NCI-H446 treated with DMSO at 0.1 percent for 48 hours (cell line): ENCODE measurements around the gene B4GALNT3.
A peak's percentile ranks its signal among the peaks of the same experiment; 100 is the strongest.

Experiments
- DNase-seq: peaks from one replicate; lab custom pipeline; 2025; lab: John Stamatoyannopoulos, UW

B4GALNT3 gene

GRCh38 chr12:593396-594270, 133.9 kb downstream of the B4GALNT3 start:
- DNase-seq: no peak

DNA sequence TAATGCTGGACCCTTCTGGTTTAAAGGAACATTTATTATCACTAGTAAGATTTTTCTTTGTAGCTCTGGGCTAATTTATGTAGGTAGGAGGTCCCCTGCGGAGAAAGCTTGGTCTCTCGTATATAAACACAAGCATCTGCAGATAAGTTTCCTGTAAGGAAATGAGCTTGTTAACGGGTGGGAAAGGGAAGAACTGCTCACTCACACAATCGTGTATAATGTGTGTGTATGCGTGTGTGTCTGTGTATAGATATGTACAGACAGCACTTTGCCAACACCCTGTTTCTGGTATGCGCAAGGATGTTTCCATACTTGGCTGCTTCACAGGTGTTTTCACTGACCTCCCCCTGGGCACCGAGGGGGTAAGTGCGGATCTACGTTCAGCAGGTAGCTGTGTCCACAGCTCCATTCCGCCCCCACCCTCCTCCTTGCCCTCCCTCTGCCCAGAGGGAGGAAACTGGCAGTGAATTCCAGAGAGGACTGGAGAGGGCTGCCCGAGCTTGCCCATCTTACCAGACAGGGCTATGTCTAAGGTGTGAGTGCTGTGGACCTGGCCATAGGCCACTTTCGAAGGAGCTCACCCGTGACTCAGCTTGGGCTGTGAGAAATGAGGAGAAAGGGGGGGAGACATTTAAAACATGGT, 138.3 kb downstream of the B4GALNT3 start:
- DNase-seq: no peak

- no peak for DNase-seq
Observed at GRCh38 chr12:599756-600155, 140.0 kb downstream of the B4GALNT3 start.

GRCh38 chr12:601976-602699, 142.4 kb downstream of the B4GALNT3 start:
- no peak for DNase-seq

DNA sequence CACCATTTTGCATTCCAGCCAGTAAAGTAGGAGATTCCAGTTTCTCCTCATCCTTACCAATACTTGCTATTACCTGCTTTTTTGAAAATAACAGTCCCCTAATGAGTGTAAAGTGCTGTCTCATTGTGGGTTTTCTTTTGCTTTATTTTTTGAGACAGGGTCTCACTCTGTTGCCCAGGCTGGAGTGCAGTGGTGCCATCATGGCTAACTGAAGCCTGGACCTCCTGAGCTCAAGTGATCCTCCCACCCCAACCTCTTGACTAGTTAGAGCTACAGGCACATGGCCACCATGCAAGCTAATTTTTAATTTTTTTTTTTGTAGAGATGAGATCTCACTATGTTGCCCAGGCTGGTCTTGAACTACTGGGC, 142.9 kb downstream of the B4GALNT3 start:
- no peak for DNase-seq

DNA sequence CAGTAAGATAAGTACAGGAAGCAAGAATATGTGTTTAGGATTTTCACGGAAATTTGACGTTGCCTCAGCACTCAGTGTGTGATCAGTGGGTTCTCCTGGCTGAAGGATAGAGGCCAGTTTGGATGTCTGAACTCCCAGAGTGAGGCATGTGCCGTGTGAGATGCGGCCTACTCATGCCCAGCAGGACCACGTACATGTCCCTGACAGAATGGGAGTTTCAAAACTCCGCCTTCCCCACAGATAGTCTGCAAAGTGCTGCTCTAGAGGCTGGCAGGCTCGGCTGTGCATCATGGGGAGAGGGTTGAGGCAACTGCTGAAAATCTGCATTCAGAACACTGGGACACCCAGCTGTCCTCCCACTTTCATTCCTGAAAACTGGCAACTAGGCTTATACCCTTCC, 145.2 kb downstream of the B4GALNT3 start:
- DNase-seq: no peak

GRCh38 chr12:607541-608001, 147.8 kb downstream of the B4GALNT3 start:
- peak; percentile 46 for DNase-seq

GRCh38 chr12:608413-608812, 148.7 kb downstream of the B4GALNT3 start:
- no peak for DNase-seq

DNA sequence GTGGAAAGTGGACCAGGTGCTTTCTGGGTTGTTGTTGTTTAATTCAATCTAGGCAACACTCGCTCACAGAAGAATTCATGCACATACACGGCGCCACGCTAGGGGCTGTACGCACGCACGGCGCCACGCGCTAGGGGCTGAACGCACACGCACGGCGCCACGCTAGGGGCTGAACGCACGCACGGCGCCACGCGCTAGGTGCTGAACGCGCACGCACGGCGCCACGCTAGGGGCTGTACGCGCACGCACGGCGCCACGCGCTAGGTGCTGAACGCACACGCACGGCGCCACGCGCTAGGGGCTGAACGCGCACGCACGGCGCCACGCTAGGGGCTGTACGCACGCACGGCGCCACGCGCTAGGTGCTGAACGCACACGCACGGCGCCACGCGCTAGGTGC, 149.2 kb downstream of the B4GALNT3 start:
- DNase-seq: no peak

DNA sequence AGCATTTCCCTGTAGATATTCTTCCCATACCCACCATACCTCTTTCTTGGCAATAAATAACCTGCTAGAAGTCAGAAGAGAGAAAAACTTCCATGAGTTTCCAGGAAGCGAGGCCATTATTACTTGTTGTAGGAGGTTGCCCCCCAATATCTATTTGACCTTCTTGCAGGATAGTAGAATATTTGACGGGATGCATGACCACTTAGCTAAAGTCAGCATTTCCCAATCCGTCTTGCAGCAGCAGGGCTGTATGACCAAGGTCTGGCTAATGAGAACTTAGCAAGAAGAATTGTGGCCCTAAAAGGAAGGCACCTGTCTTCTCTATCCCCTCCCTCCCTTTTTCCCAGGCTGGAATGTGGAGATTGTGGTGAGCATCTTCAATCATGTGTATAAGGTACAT, 152.0 kb downstream of the B4GALNT3 start:
- no peak for DNase-seq

DNA sequence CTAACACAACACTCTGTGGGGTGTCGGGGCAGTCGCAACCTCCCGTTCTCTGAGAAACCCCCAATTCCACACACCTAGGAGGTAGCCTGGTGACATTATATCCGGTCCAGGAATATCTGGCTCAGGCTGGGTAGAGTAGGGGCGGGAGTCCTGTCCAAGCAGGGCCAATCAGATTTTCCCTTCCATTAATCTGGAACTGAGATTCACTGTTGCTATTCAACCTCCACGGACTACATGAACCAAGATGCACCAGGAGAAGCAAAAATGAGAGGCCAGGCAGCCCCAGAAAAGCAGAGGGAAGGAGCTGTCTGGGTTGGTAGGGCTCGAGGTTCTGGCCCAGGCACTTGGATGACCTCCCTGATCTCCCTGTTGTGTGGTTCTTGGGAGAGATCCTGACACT, 152.6 kb downstream of the B4GALNT3 start:
- no peak for DNase-seq

DNA sequence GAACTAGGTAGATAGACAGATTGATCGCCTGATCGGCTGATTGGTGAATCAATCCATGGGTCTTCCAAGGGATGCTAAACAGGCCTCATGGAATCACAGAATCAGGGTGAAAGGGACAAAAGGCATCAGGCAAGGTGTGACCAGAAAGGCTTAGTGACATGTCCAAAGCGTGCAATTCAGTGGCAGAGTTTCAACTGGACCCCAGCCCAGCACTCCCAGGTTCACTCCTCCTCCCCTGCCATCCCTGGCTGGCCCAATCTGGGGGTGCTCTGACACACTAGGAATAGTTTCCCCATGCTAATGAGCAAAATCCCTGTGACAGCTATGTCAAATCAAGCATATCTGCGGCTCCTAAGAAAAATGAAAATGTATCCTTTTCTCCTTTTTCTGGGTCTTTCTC, 153.1 kb downstream of the B4GALNT3 start:
- DNase-seq: no peak
